HEK293 (cell line): ENCODE measurements around the gene MPHOSPH6.

Experiments used
- CTCF ChIA-PET: fragments of 350-600 bp; formaldehyde crosslinking; extraction: SDS; loops from one replicate; lab custom pipeline; 2021; ENCODE audit warnings: antibody characterized with exemption; lab: Yijun Ruan, JAX
- POLR2A ChIA-PET: fragments of 300-600 bp; formaldehyde crosslinking; extraction: SDS; loops from one replicate; lab custom pipeline; 2020; ENCODE audit warnings: antibody characterized with exemption, inconsistent platforms; lab: Yijun Ruan, JAX
- H3K27ac ChIP-seq: fragments of 200-500 bp; sonication (Bioruptor generic); 2 replicates; pipeline ENCODE4 v1.5.1; 2014; ENCODE audit warnings: low read depth, low read length, control low read depth, inconsistent platforms; ENCODE audit errors: extremely low read depth
- H3K36me3 ChIP-seq, 2 experiments: fragments of 200-500 bp in 1 of 2; sonication (Bioruptor generic) in 1 of 2; 1 replicate in 1 of 2; 2 replicates in 1 of 2; pipeline ENCODE4 v1.5.1; 2014 to 2017; ENCODE audit warnings: inconsistent platforms in 2 of 2, low read length in 2 of 2; ENCODE audit not compliant: control insufficient read depth in 2 of 2, insufficient read depth in 1 of 2
- H3K4me1 ChIP-seq: fragments of 200-500 bp; sonication (Bioruptor generic); 2 replicates; pipeline ENCODE4 v1.5.1; 2014; ENCODE audit warnings: mild to moderate bottlenecking, low read length, inconsistent platforms; ENCODE audit not compliant: control insufficient read depth, insufficient read depth
- H3K4me3 ChIP-seq: 2 replicates; pipeline ENCODE4 v1.5.1; 2011; ENCODE audit warnings: low read depth, mild to moderate bottlenecking, control low read depth, low read length, moderate library complexity
- H3K9me3 ChIP-seq: fragments of 200-500 bp; sonication (Bioruptor generic); 2 replicates; pipeline ENCODE4 v1.5.1; 2014; ENCODE audit warnings: low read depth, low read length, inconsistent platforms; ENCODE audit not compliant: control insufficient read depth, insufficient read depth
- BCL11B ChIP-seq: fragments of 450-650 bp; formaldehyde crosslinking; IDR thresholded peaks from 2 replicates; pipeline ENCODE4 v1.5.1; 2016; ENCODE audit warnings: low read depth, missing biosample characterization, missing genetic modification characterization
- KLF1 ChIP-seq: fragments of 450-650 bp; formaldehyde crosslinking; IDR thresholded peaks from 2 replicates; pipeline ENCODE4 v1.5.1; 2016; ENCODE audit warnings: missing biosample characterization, missing genetic modification characterization
- KLF16 ChIP-seq: fragments of 450-650 bp; formaldehyde crosslinking; IDR thresholded peaks from 2 replicates; pipeline ENCODE4 v1.5.1; 2017; ENCODE audit warnings: missing biosample characterization, missing genetic modification characterization
- MEIS1 ChIP-seq: sonication (generic); formaldehyde crosslinking; IDR thresholded peaks from 2 replicates; pipeline ENCODE4 v1.8.1; 2022; ENCODE audit warnings: missing genetic modification reagents, mild to moderate bottlenecking, borderline replicate concordance
- REST ChIP-seq: fragments of 450-650 bp; formaldehyde crosslinking; IDR thresholded peaks from 2 replicates; pipeline ENCODE4 v1.5.1; 2016; ENCODE audit warnings: missing biosample characterization, missing genetic modification characterization
- SP2 ChIP-seq: fragments of 450-650 bp; formaldehyde crosslinking; IDR thresholded peaks from 2 replicates; pipeline ENCODE4 v1.5.1; 2016; ENCODE audit warnings: missing biosample characterization, missing genetic modification characterization
- ZNF121 ChIP-seq: fragments of 450-650 bp; formaldehyde crosslinking; IDR thresholded peaks from 2 replicates; pipeline ENCODE4 v1.5.1; 2016; ENCODE audit warnings: missing biosample characterization, missing genetic modification characterization
- ZNF148 ChIP-seq: fragments of 450-650 bp; formaldehyde crosslinking; IDR thresholded peaks from 2 replicates; pipeline ENCODE4 v1.5.0; 2017; ENCODE audit warnings: missing biosample characterization, missing genetic modification characterization, borderline replicate concordance
- ZNF239 ChIP-seq: fragments of 450-650 bp; formaldehyde crosslinking; IDR thresholded peaks from 2 replicates; pipeline ENCODE4 v1.5.1; 2016; ENCODE audit warnings: missing biosample characterization, missing genetic modification characterization
- ZNF266 ChIP-seq: fragments of 450-650 bp; formaldehyde crosslinking; IDR thresholded peaks from 2 replicates; pipeline ENCODE4 v1.5.1; 2016; ENCODE audit warnings: missing biosample characterization, missing genetic modification characterization, low read depth
- ZNF354C ChIP-seq: fragments of 450-650 bp; formaldehyde crosslinking; IDR thresholded peaks from 2 replicates; pipeline ENCODE4 v1.5.1; 2016; ENCODE audit warnings: missing biosample characterization, missing genetic modification characterization, low read depth, borderline replicate concordance
- ZNF366 ChIP-seq: fragments of 450-650 bp; formaldehyde crosslinking; conservative IDR thresholded peaks from 2 replicates; pipeline ENCODE4 v1.5.1; 2016; ENCODE audit warnings: missing biosample characterization, missing genetic modification characterization
- ZNF426 ChIP-seq: fragments of 450-650 bp; formaldehyde crosslinking; IDR thresholded peaks from 2 replicates; pipeline ENCODE4 v1.5.1; 2017; ENCODE audit warnings: missing biosample characterization, missing genetic modification characterization, mild to moderate bottlenecking, inconsistent platforms, moderate library complexity
- ZNF433 ChIP-seq: fragments of 450-650 bp; formaldehyde crosslinking; IDR thresholded peaks from 2 replicates; pipeline ENCODE4 v1.5.1; 2016; ENCODE audit warnings: missing biosample characterization, missing genetic modification characterization, low read depth
- ZNF518A ChIP-seq: fragments of 450-650 bp; formaldehyde crosslinking; conservative IDR thresholded peaks from 2 replicates; pipeline ENCODE4 v1.5.1; 2016; ENCODE audit warnings: low read depth, missing biosample characterization, missing genetic modification characterization
- ZNF639 ChIP-seq: fragments of 450-650 bp; formaldehyde crosslinking; IDR thresholded peaks from 2 replicates; pipeline ENCODE4 v1.5.1; 2016; ENCODE audit warnings: missing biosample characterization, missing genetic modification characterization
- ZNF707 ChIP-seq: fragments of 450-650 bp; formaldehyde crosslinking; IDR thresholded peaks from 2 replicates; pipeline ENCODE4 v1.5.1; 2016; ENCODE audit warnings: missing biosample characterization, missing genetic modification characterization
- ZNF792 ChIP-seq: fragments of 450-650 bp; formaldehyde crosslinking; IDR thresholded peaks from 2 replicates; pipeline ENCODE4 v1.5.1; 2016; ENCODE audit warnings: missing biosample characterization, missing genetic modification characterization

The MPHOSPH6 gene

GRCh38 chr16:82135844-82136243 is 34.2 kb downstream of the MPHOSPH6 start:
- Histone ChIP-seq H3K36me3 (peaks cover 0 to 11% of the 10 kb centered on the region in 2 experiments; a peak in 1 of 3 replicates), H3K27ac (no peak overlapping the region), H3K4me3 (no peak overlapping the region), H3K9me3 (no peaks in the 10 kb centered on the region), H3K4me1 (peaks cover 7% of the 10 kb centered on the region)
- ChIA-PET CTCF (no interaction called here), POLR2A (no interaction called here)
- TF ChIP-seq KLF16 (tag by site-specific recombination) (no peak), ZNF354C (tag by site-specific recombination) (no peak), ZNF239 (tag by site-specific recombination) (no peak), ZNF121 (no peak)

GRCh38 chr16:82134846-82135245 is 35.2 kb downstream of the MPHOSPH6 start:
- Histone ChIP-seq H3K27ac (no peak overlapping the region), H3K36me3 (peaks cover 0 to 11% of the 10 kb centered on the region in 2 experiments; a peak in 1 of 3 replicates), H3K9me3 (no peaks in the 10 kb centered on the region), H3K4me1 (peaks cover 7% of the 10 kb centered on the region), H3K4me3 (no peak overlapping the region)
- POLR2A ChIA-PET, result no interaction called here
- CTCF ChIA-PET, result no interaction called here
- TF ChIP-seq ZNF639 (tag by site-specific recombination), result no peak

GRCh38 chr16:82133798-82134197 is 36.2 kb downstream of the MPHOSPH6 start:
- Histone ChIP-seq H3K9me3 (no peaks in the 10 kb centered on the region), H3K4me1 (peaks cover 4% of the 10 kb centered on the region), H3K4me3 (no peak overlapping the region), H3K27ac (no peak overlapping the region), H3K36me3 (peaks cover 0 to 11% of the 10 kb centered on the region in 2 experiments; a peak in 1 of 3 replicates)
- POLR2A ChIA-PET, result interaction anchor here (2.1 kb wide), 1 partner anchor 36 kb away, joined by 5 read pairs; the partner anchor contains the start of gene MPHOSPH6
- CTCF ChIA-PET, result no interaction called here
- TF ChIP-seq REST (tag by site-specific recombination) (no peak), ZNF266 (tag by site-specific recombination) (no peak), ZNF707 (tag by site-specific recombination) (no peak), MEIS1 (no peak), ZNF518A (tag by site-specific recombination) (no peak), ZNF433 (tag by site-specific recombination) (no peak), SP2 (tag by site-specific recombination) (no peak), ZNF366 (tag by site-specific recombination) (no peak), KLF1 (tag by site-specific recombination) (no peak), ZNF148 (tag by site-specific recombination) (no peak), BCL11B (tag by site-specific recombination) (no peak), ZNF426 (no peak), ZNF792 (tag by site-specific recombination) (no peak)
